H1 (cell line): ENCODE measurements around the gene MIP. TPM values are rescaled to one million over a fixed set of nuclear protein-coding genes. Genes with fewer than 3 reads are reported as not detected.

Source experiments
- CTCF ChIA-PET: fragments of 300-600 bp; sonication (Branson Sonifier 250); formaldehyde crosslinking; loops from one replicate; lab custom pipeline; 2021; ENCODE audit not compliant: partially characterized antibody; lab: Charles Lee
- POLR2A ChIA-PET: fragments of 300-600 bp; sonication (Branson Sonifier 250); formaldehyde crosslinking; loops from one replicate; lab custom pipeline; 2021; ENCODE audit warnings: inconsistent platforms; ENCODE audit not compliant: partially characterized antibody; lab: Charles Lee
- DNase-seq, 2 experiments: peaks; one replicate each; pipeline versions ENCODE4 v3.0.0 to v3.0.0-alpha.2; 2010 to 2022; ENCODE audit warnings: low spot score in 2 of 2, low read depth in 1 of 2, mixed read lengths in 1 of 2
- FAIRE-seq: peaks from 2 replicates; lab custom pipeline; 2011; peaks lifted over from hg19 to GRCh38; lab: Jason Lieb, UNC
- H2AFZ ChIP-seq: 2 replicates; pipeline ENCODE4 v1.8.1; 2012; ENCODE audit warnings: low read length, inconsistent platforms
- H2AK5ac ChIP-seq: 2 replicates; pipeline ENCODE4 v1.6.1; 2013; ENCODE audit warnings: low read depth, low read length
- H2BK120ac ChIP-seq: replicated peaks from 2 replicates; pipeline ENCODE3; 2013; ENCODE audit warnings: low read depth, low read length, inconsistent platforms
- H2BK12ac ChIP-seq: 2 replicates; pipeline ENCODE4 v1.6.1; 2013; ENCODE audit warnings: low read depth, low read length
- H2BK15ac ChIP-seq: 2 replicates; pipeline ENCODE4 v1.6.1; 2013; ENCODE audit warnings: low read length
- H2BK20ac ChIP-seq: 2 replicates; pipeline ENCODE4 v1.6.1; 2013; ENCODE audit warnings: low read length
- H2BK5ac ChIP-seq: 2 replicates; pipeline ENCODE4 v1.6.1; 2013; ENCODE audit warnings: low read depth, low read length
- H3K14ac ChIP-seq: 2 replicates; pipeline ENCODE4 v1.6.1; 2013; ENCODE audit warnings: inconsistent platforms; ENCODE audit not compliant: insufficient read length
- H3K18ac ChIP-seq: 2 replicates; pipeline ENCODE4 v1.6.1; 2013; ENCODE audit warnings: low read length; ENCODE audit errors: extremely low read depth
- H3K23ac ChIP-seq: 2 replicates; pipeline ENCODE4 v1.6.1; 2013; ENCODE audit warnings: inconsistent platforms; ENCODE audit not compliant: insufficient read length
- H3K23me2 ChIP-seq: 2 replicates; pipeline ENCODE4 v1.6.1; 2013; ENCODE audit warnings: low read depth, low read length
- H3K27ac ChIP-seq: 2 replicates; pipeline ENCODE4 v1.6.1; 2011; ENCODE audit warnings: low read depth, low read length, inconsistent platforms
- H3K27me3 ChIP-seq, 4 experiments: replicated peaks in 1 of 4; 1 replicate in 1 of 4; 2 replicates in 3 of 4; pipeline versions ENCODE4 v1.6.1 to v1.8.1; 2011 to 2013; ENCODE audit warnings: low read length in 3 of 4, mild to moderate bottlenecking in 3 of 4, inconsistent platforms in 2 of 4, mixed read lengths in 2 of 4, moderate library complexity in 1 of 4; ENCODE audit not compliant: control insufficient read depth in 3 of 4, insufficient read depth in 3 of 4; ENCODE audit errors: extremely low read depth in 1 of 4
- H3K36me3 ChIP-seq, 4 experiments: 2 replicates each; pipeline versions ENCODE4 v1.6.1 to v1.8.1; 2011 to 2013; ENCODE audit warnings: mild to moderate bottlenecking in 4 of 4, low read length in 3 of 4, moderate library complexity in 2 of 4, control low read depth in 1 of 4, inconsistent platforms in 1 of 4; ENCODE audit not compliant: insufficient read depth in 4 of 4, control insufficient read depth in 2 of 4
- H3K4ac ChIP-seq: replicated peaks from 2 replicates; pipeline ENCODE3; 2013; ENCODE audit warnings: low read length, low read depth, mixed read lengths, inconsistent platforms; ENCODE audit not compliant: insufficient read length
- H3K4me1 ChIP-seq, 4 experiments: replicated peaks in 1 of 4; 1 replicate in 1 of 4; 2 replicates in 3 of 4; pipeline versions ENCODE4 v1.6.1 to v1.8.1; 2011 to 2013; ENCODE audit warnings: low read length in 3 of 4, inconsistent platforms in 2 of 4, mixed read lengths in 1 of 4; ENCODE audit not compliant: insufficient read depth in 4 of 4, control insufficient read depth in 3 of 4
- H3K4me2 ChIP-seq, 2 experiments: 2 replicates each; pipeline versions ENCODE4 v1.6.1 to v1.8.1; 2011 to 2013; ENCODE audit warnings: low read depth in 2 of 2, low read length in 2 of 2, control low read depth in 1 of 2, inconsistent platforms in 1 of 2, mild to moderate bottlenecking in 1 of 2; ENCODE audit not compliant: insufficient read depth in 1 of 2
- H3K4me3 ChIP-seq, 4 experiments: fragments of 200-600, 300-600 bp in 1 of 4; sonication (generic), shearing (Covaris generic), sonication (Bioruptor Twin) in 1 of 4; 2 replicates each; pipeline versions ENCODE4 v1.5.1 to v1.8.1; 2011 to 2016; ENCODE audit warnings: low read length in 4 of 4, low read depth in 3 of 4, control low read depth in 2 of 4, inconsistent platforms in 2 of 4, mild to moderate bottlenecking in 2 of 4, mixed read lengths in 1 of 4, moderate library complexity in 1 of 4; ENCODE audit not compliant: insufficient read depth in 2 of 4; ENCODE audit errors: extremely low read depth in 1 of 4
- H3K56ac ChIP-seq: replicated peaks from 2 replicates; pipeline ENCODE3; 2013; ENCODE audit warnings: low read depth, mild to moderate bottlenecking, mixed read lengths, low read length, inconsistent platforms; ENCODE audit not compliant: insufficient read length
- H3K79me1 ChIP-seq: 2 replicates; pipeline ENCODE4 v1.6.1; 2013; ENCODE audit warnings: low read depth, low read length, control low read depth
- H3K79me2 ChIP-seq, 2 experiments: 2 replicates each; pipeline versions ENCODE4 v1.6.1 to v1.8.1; 2012 to 2013; ENCODE audit warnings: low read length in 2 of 2, mild to moderate bottlenecking in 2 of 2, inconsistent platforms in 1 of 2; ENCODE audit not compliant: insufficient read depth in 2 of 2, control insufficient read depth in 1 of 2
- H3K9ac ChIP-seq, 4 experiments: replicated peaks in 1 of 4; 1 replicate in 1 of 4; 2 replicates in 3 of 4; pipeline versions ENCODE4 v1.6.1 to v1.8.1; 2011 to 2013; ENCODE audit warnings: low read depth in 3 of 4, low read length in 3 of 4, control low read depth in 2 of 4, mild to moderate bottlenecking in 2 of 4, moderate library complexity in 2 of 4, inconsistent platforms in 1 of 4; ENCODE audit errors: extremely low read depth in 1 of 4
- H3K9me3 ChIP-seq, 2 experiments: 2 replicates each; pipeline versions ENCODE4 v1.6.1 to v1.8.1; 2012 to 2013; ENCODE audit warnings: mild to moderate bottlenecking in 2 of 2, moderate library complexity in 2 of 2, control low read depth in 1 of 2, inconsistent platforms in 1 of 2, low read depth in 1 of 2, low read length in 1 of 2, mixed read lengths in 1 of 2; ENCODE audit not compliant: insufficient read depth in 2 of 2
- H4K20me1 ChIP-seq, 2 experiments: replicated peaks in 1 of 2; 2 replicates each; pipeline versions ENCODE3 to v1.8.1; 2011 to 2013; ENCODE audit warnings: inconsistent platforms in 2 of 2, low read length in 2 of 2, mild to moderate bottlenecking in 1 of 2; ENCODE audit not compliant: insufficient read depth in 2 of 2, control insufficient read depth in 1 of 2
- H4K5ac ChIP-seq: 2 replicates; pipeline ENCODE4 v1.6.1; 2013; ENCODE audit warnings: low read length, low read depth, mixed read lengths, inconsistent platforms; ENCODE audit not compliant: insufficient read length
- H4K8ac ChIP-seq: 2 replicates; pipeline ENCODE4 v1.8.0; 2013; ENCODE audit warnings: mild to moderate bottlenecking, moderate library complexity, low read length, inconsistent platforms; ENCODE audit not compliant: insufficient read depth; ENCODE audit errors: extremely low read depth
- H4K91ac ChIP-seq: replicated peaks from 2 replicates; pipeline ENCODE3; 2013; ENCODE audit warnings: low read length, mixed read lengths, inconsistent platforms; ENCODE audit not compliant: insufficient read length
- EP300 ChIP-seq, 2 experiments: IDR thresholded peaks; 1 replicate in 1 of 2; 2 replicates in 1 of 2; pipeline ENCODE4 v1.6.1; 2011 to 2012; ENCODE audit warnings: low read depth in 2 of 2, low read length in 2 of 2, mild to moderate bottlenecking in 2 of 2, borderline replicate concordance in 1 of 2, inconsistent platforms in 1 of 2, moderate library complexity in 1 of 2
- TBP ChIP-seq: IDR thresholded peaks from 2 replicates; pipeline ENCODE4 v1.6.1; 2011; ENCODE audit warnings: low read depth, low read length, improper control_type of control experiment
- WGBS, 2 experiments: shearing (Covaris generic) in 1 of 2; methylation state at CpG; one replicate each; pipeline versions ENCODE4 v1.1.6 to v1.1.7; 2013 to 2015; ENCODE audit warnings: low lambda C conversion rate in 2 of 2, mixed read lengths in 2 of 2, inconsistent platforms in 1 of 2, low coverage in 1 of 2, missing lambda C conversion rate in 1 of 2; ENCODE audit not compliant: insufficient replicate concordance in 2 of 2, insufficient coverage in 1 of 2, insufficient read length in 1 of 2; ENCODE audit errors: extremely low coverage in 1 of 2, missing lambda C conversion rate in 1 of 2; 5-methylcytosine and 5-hydroxymethylcytosine counted together
- polyA plus RNA-seq, 7 experiments: library from polyadenylated mRNA; depleted of rRNA in 3 of 7; stranded (reverse) in 5 of 7; unstranded in 2 of 7; fragments of >200 nt in 5 of 7; fragments of 200-250 nt in 2 of 7; gene quantifications; 1 replicate in 5 of 7; 2 replicates in 1 of 7; 4 replicates in 1 of 7; pipeline versions ENCODE4 v1.2.1 to v1.2.3, GENCODE V29; 2011 to 2013; ENCODE audit warnings: missing spikeins in 2 of 7, mixed read lengths in 2 of 7
- total RNA-seq: library from RNA; stranded (reverse); fragmentation: NEBNext Ultra II Directional; extraction: Animal tissue kit (Norgen Biotek cat#: 25700); gene quantifications from 2 replicates; pipeline ENCODE4 v1.2.1, GENCODE V29; 2021

MIP gene
- total and polyA plus RNA-seq, 2 of the 8 experiments (the other 6 are each of a cell fraction or from before 2014, with no cell fraction given): 0.05 TPM; not detected in 1

GRCh38 chr12:56469007-56469930 lies 14.8 kb upstream of the MIP start:
- 62% methylated on average over 19 of the region's 19 CpGs; no CpG with 5 or more reads in 1 of the 2 experiments for WGBS, 2 experiments
- FAIRE-seq: no peak
- H2AFZ ChIP-seq: no peak overlapping the region
- H3K79me1 ChIP-seq: peaks cover 5% of the 10 kb centered on the region
- DNase-seq: no peak
- H3K4me3 ChIP-seq: peak overlapping the region; percentile 80 to 99 (median 87)
- H4K5ac ChIP-seq: peak overlapping the region; percentile 67
- H2BK120ac ChIP-seq: no peak overlapping the region
- peak overlapping the region; percentile 93 for H3K18ac ChIP-seq
- H3K4me2 ChIP-seq: peak overlapping the region; percentile 88 to 94
- H3K27ac ChIP-seq: peak overlapping the region; percentile 90
- TF ChIP-seq EP300 (IDR thresholded peaks at IDR 0.05; ENCODE audit: borderline replicate concordance in 1 of 2, low read depth in 2 of 2, low read length in 2 of 2) (no peak), TBP (peak; percentile 11; the same call in 1 of the 2 replicates)
- H3K14ac ChIP-seq: no peak overlapping the region
- no peaks in the 10 kb centered on the region for H4K20me1 ChIP-seq
- H2BK5ac ChIP-seq: peak overlapping the region; percentile 91; the same call in 1 of the 2 replicates
- peaks cover 0 to 6% (median 3%) of the 10 kb centered on the region in 4 experiments; a peak in 4 of 7 replicates for H3K4me1 ChIP-seq
- no peak overlapping the region; the same call in none of the 2 replicates for H2BK12ac ChIP-seq
- no peaks in the 10 kb centered on the region for H3K27me3 ChIP-seq
- H3K36me3 ChIP-seq: peaks cover 5 to 24% (median 7%) of the 10 kb centered on the region in 4 experiments; a peak in 6 of 8 replicates
- peaks cover 7% of the 10 kb centered on the region; the same call in 1 of the 2 replicates for H3K23me2 ChIP-seq
- H2AK5ac ChIP-seq: 0 out of 2 replicates have a peak overlapping the region, but pooled peaks have one; percentile 48
- peak overlapping the region in 3 of 4 experiments; percentile 93 to 98 (median 97); a peak in 6 of 7 replicates for H3K9ac ChIP-seq
- H4K91ac ChIP-seq: peak overlapping the region; percentile 50
- CTCF ChIA-PET: interaction anchor here (0.7 to 2.8 kb wide), 12 partner anchors 11 to 153 kb away, joined by 3 to 8 read pairs (median 3); partner anchors contain the start of genes IL23A, STAT2 and TIMELESS
- H2BK15ac ChIP-seq: no peak overlapping the region
- H2BK20ac ChIP-seq: no peak overlapping the region
- H4K8ac ChIP-seq: peak overlapping the region; percentile 95
- POLR2A ChIA-PET: interaction anchor here (0.5 to 6.1 kb wide), 15 partner anchors 10 to 282 kb away, joined by 3 to 53 read pairs (median 6); partner anchors contain the start of genes CNPY2, COQ10A, GLS2 and MIP
- H3K23ac ChIP-seq: no peak overlapping the region
- H3K56ac ChIP-seq: peak overlapping the region; percentile 79
- H3K79me2 ChIP-seq: peaks cover 0 to 28% of the 10 kb centered on the region in 2 experiments; a peak in 2 of 4 replicates
- H3K4ac ChIP-seq: peak overlapping the region; percentile 90
- no peaks in the 10 kb centered on the region for H3K9me3 ChIP-seq
